Fibroblast of lung (primary cell): ENCODE data around the gene KCTD18. TPM values are rescaled to one million over a fixed set of nuclear protein-coding genes. Genes with fewer than 3 reads are reported as not detected.

Experiments used
- DNase-seq, 2 donors: peaks; one replicate each; pipeline versions ENCODE4 v3.0.0 to v3.0.0-alpha.2; 2010; ENCODE audit warnings: low read depth in 2 of 2
- H2AFZ ChIP-seq: 2 replicates; pipeline ENCODE4 v1.5.1; 2012; ENCODE audit warnings: low read length, control low read depth, inconsistent platforms
- H3K27ac ChIP-seq: 2 replicates; pipeline ENCODE4 v1.5.1; 2011; ENCODE audit warnings: low read length, control low read depth; ENCODE audit not compliant: insufficient read depth
- H3K27me3 ChIP-seq: 2 replicates; pipeline ENCODE4 v1.5.1; 2011; ENCODE audit warnings: mild to moderate bottlenecking, low read length; ENCODE audit not compliant: control insufficient read depth, insufficient read depth
- H3K36me3 ChIP-seq: 2 replicates; pipeline ENCODE4 v1.5.1; 2011; ENCODE audit warnings: low read length; ENCODE audit not compliant: control insufficient read depth, insufficient read depth
- H3K4me1 ChIP-seq: 2 replicates; pipeline ENCODE4 v1.5.1; 2011; ENCODE audit warnings: low read length; ENCODE audit not compliant: control insufficient read depth, insufficient read depth; ENCODE audit errors: extremely low read depth
- H3K4me2 ChIP-seq: 2 replicates; pipeline ENCODE4 v1.5.1; 2011; ENCODE audit warnings: low read length, control low read depth; ENCODE audit not compliant: insufficient read depth; ENCODE audit errors: extremely low read depth
- H3K4me3 ChIP-seq, 4 experiments: fragments of 200-600 bp in 1 of 4; sonication (generic) in 1 of 4; replicated peaks in 1 of 4; 2 replicates each; pipeline ENCODE4 v1.5.1; 2011 to 2016; ENCODE audit warnings: low read length in 4 of 4, low read depth in 3 of 4, mild to moderate bottlenecking in 3 of 4, control low read depth in 2 of 4, inconsistent platforms in 1 of 4, mixed read lengths in 1 of 4; ENCODE audit not compliant: insufficient read depth in 1 of 4; ENCODE audit errors: control extremely low read depth in 1 of 4
- H3K79me2 ChIP-seq: 2 replicates; pipeline ENCODE4 v1.5.1; 2012; ENCODE audit warnings: mild to moderate bottlenecking, low read length, inconsistent platforms; ENCODE audit not compliant: control insufficient read depth, insufficient read depth
- H3K9ac ChIP-seq: 2 replicates; pipeline ENCODE4 v1.5.1; 2011; ENCODE audit warnings: mild to moderate bottlenecking, low read length, control low read depth; ENCODE audit not compliant: insufficient read depth
- H3K9me3 ChIP-seq: 2 replicates; pipeline ENCODE4 v1.5.1; 2012; ENCODE audit warnings: low read depth, low read length; ENCODE audit not compliant: control insufficient read depth, insufficient read depth
- H4K20me1 ChIP-seq: 2 replicates; pipeline ENCODE4 v1.5.1; 2011; ENCODE audit warnings: low read length; ENCODE audit not compliant: control insufficient read depth, insufficient read depth; ENCODE audit errors: extremely low read depth
- EZH2 ChIP-seq: IDR thresholded peaks from 2 replicates; pipeline ENCODE4 v1.5.1; 2012; ENCODE audit warnings: low read length, control low read depth, mild to moderate bottlenecking; ENCODE audit errors: missing control alignments
- polyA plus RNA-seq, 2 donors: library from polyadenylated mRNA; depleted of rRNA in 1 of 2; stranded (reverse) in 1 of 2; unstranded in 1 of 2; fragments of >200 nt; gene quantifications; 2 replicates each; pipeline ENCODE4 v1.2.1, GENCODE V29; 2011 to 2012; ENCODE audit warnings: missing spikeins in 1 of 2
- total RNA-seq: library from RNA; depleted of rRNA; stranded (reverse); fragments of >200 nt; gene quantifications from 2 replicates; pipeline ENCODE4 v1.2.1, GENCODE V29; 2014
- TF ChIP-seq, protein P1 (sequence below), 2 donors: IDR thresholded peaks in 1 of 2; conservative IDR thresholded peaks in 1 of 2; 1 replicate in 1 of 2; 2 replicates in 1 of 2; pipeline ENCODE4 v1.5.1; 2011 to 2012; ENCODE audit warnings: low read length in 2 of 2, control low read depth in 1 of 2, inconsistent platforms in 1 of 2, low read depth in 1 of 2, mild to moderate bottlenecking in 1 of 2

KCTD18 gene
- total and polyA plus RNA-seq, 2 donors (not counting 1 experiment from before 2014, with no cell fraction given): 14.0 to 29.4 TPM

DNA sequence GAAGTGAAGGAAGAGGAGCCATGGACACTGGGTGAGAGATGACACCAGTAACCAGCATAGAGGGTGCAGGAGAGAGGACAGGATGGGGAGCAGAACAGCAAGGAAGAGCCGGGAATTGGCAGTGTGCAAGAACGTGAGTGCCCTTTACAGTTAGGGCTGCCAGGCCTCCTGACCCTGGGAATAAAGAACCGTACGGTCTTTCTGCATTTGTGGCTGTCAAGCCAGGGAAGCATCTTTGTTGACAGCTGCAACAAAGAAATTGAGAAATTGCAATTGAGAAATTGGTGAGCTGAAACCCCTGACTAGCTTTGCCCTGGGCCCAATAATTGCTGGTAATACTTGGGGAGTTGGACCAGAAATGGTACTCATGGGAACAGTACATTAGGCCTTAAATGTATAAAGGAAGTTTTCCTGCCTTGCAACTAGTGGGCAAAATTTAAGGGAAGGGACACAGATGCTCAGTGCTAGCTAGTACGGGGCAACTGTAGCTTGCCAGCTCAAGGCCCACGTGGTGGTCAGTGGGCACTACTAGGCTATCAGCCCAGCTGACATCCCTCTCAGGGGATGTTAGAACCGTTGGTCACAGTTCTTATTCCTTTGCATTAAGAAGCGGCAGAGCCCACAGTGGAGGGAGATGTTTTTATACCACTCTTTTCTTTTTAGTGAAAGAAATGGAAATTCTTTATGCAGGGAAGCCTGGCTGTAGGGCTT, 56.6 kb downstream of the KCTD18 start:
- Histone ChIP-seq H3K27ac (no peak overlapping the region), H3K27me3 (no peaks in the 10 kb centered on the region), H3K4me1 (peaks cover 12% of the 10 kb centered on the region), H2AFZ (no peak overlapping the region), H4K20me1 (no peaks in the 10 kb centered on the region), H3K9me3 (no peaks in the 10 kb centered on the region), H3K36me3 (peaks cover 1% of the 10 kb centered on the region), H3K79me2 (no peaks in the 10 kb centered on the region), H3K4me3 (no peak overlapping the region), H3K4me2 (no peak overlapping the region), H3K9ac (no peak overlapping the region)
- DNase-seq: no peak
- TF ChIP-seq, protein P1, sequence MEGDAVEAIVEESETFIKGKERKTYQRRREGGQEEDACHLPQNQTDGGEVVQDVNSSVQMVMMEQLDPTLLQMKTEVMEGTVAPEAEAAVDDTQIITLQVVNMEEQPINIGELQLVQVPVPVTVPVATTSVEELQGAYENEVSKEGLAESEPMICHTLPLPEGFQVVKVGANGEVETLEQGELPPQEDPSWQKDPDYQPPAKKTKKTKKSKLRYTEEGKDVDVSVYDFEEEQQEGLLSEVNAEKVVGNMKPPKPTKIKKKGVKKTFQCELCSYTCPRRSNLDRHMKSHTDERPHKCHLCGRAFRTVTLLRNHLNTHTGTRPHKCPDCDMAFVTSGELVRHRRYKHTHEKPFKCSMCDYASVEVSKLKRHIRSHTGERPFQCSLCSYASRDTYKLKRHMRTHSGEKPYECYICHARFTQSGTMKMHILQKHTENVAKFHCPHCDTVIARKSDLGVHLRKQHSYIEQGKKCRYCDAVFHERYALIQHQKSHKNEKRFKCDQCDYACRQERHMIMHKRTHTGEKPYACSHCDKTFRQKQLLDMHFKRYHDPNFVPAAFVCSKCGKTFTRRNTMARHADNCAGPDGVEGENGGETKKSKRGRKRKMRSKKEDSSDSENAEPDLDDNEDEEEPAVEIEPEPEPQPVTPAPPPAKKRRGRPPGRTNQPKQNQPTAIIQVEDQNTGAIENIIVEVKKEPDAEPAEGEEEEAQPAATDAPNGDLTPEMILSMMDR (conservative IDR thresholded peaks at IDR 0.05 in 1 of 2, IDR thresholded peaks at IDR 0.05 in 1 of 2; ENCODE audit: low read depth in 1 of 2, low read length in 2 of 2): no peak
- no peak for TF ChIP-seq EZH2

- Histone ChIP-seq H3K4me1 (peaks cover 12% of the 10 kb centered on the region), H3K79me2 (no peaks in the 10 kb centered on the region), H3K27me3 (no peaks in the 10 kb centered on the region), H3K4me3 (no peak overlapping the region), H3K4me2 (no peak overlapping the region), H4K20me1 (no peaks in the 10 kb centered on the region), H3K9me3 (no peaks in the 10 kb centered on the region), H3K27ac (no peak overlapping the region), H2AFZ (no peak overlapping the region), H3K9ac (no peak overlapping the region), H3K36me3 (peaks cover 1% of the 10 kb centered on the region)
- TF ChIP-seq, protein P1 (conservative IDR thresholded peaks at IDR 0.05 in 1 of 2, IDR thresholded peaks at IDR 0.05 in 1 of 2; ENCODE audit: low read depth in 1 of 2, low read length in 2 of 2): no peak
- TF ChIP-seq EZH2: no peak
- DNase-seq: no peak
Observed at GRCh38 chr2:200452377-200452776, 57.5 kb downstream of the KCTD18 start.

- Histone ChIP-seq H3K9ac (no peak overlapping the region), H3K9me3 (no peaks in the 10 kb centered on the region), H3K4me3 (no peak overlapping the region), H3K79me2 (no peaks in the 10 kb centered on the region), H3K27ac (no peak overlapping the region), H3K36me3 (peaks cover 1% of the 10 kb centered on the region), H3K27me3 (no peaks in the 10 kb centered on the region), H3K4me1 (peaks cover 12% of the 10 kb centered on the region), H4K20me1 (no peaks in the 10 kb centered on the region), H3K4me2 (no peak overlapping the region), H2AFZ (no peak overlapping the region)
- TF ChIP-seq, protein P1 (conservative IDR thresholded peaks at IDR 0.05 in 1 of 2, IDR thresholded peaks at IDR 0.05 in 1 of 2; ENCODE audit: low read depth in 1 of 2, low read length in 2 of 2): no peak
- no peak for TF ChIP-seq EZH2
- DNase-seq: no peak
Observed at GRCh38 chr2:200451511-200451910, 58.4 kb downstream of the KCTD18 start.
